ENCODE results near the gene TRIM46.

TRIM46 gene, protein sequence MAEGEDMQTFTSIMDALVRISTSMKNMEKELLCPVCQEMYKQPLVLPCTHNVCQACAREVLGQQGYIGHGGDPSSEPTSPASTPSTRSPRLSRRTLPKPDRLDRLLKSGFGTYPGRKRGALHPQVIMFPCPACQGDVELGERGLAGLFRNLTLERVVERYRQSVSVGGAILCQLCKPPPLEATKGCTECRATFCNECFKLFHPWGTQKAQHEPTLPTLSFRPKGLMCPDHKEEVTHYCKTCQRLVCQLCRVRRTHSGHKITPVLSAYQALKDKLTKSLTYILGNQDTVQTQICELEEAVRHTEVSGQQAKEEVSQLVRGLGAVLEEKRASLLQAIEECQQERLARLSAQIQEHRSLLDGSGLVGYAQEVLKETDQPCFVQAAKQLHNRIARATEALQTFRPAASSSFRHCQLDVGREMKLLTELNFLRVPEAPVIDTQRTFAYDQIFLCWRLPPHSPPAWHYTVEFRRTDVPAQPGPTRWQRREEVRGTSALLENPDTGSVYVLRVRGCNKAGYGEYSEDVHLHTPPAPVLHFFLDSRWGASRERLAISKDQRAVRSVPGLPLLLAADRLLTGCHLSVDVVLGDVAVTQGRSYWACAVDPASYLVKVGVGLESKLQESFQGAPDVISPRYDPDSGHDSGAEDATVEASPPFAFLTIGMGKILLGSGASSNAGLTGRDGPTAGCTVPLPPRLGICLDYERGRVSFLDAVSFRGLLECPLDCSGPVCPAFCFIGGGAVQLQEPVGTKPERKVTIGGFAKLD

DNA sequence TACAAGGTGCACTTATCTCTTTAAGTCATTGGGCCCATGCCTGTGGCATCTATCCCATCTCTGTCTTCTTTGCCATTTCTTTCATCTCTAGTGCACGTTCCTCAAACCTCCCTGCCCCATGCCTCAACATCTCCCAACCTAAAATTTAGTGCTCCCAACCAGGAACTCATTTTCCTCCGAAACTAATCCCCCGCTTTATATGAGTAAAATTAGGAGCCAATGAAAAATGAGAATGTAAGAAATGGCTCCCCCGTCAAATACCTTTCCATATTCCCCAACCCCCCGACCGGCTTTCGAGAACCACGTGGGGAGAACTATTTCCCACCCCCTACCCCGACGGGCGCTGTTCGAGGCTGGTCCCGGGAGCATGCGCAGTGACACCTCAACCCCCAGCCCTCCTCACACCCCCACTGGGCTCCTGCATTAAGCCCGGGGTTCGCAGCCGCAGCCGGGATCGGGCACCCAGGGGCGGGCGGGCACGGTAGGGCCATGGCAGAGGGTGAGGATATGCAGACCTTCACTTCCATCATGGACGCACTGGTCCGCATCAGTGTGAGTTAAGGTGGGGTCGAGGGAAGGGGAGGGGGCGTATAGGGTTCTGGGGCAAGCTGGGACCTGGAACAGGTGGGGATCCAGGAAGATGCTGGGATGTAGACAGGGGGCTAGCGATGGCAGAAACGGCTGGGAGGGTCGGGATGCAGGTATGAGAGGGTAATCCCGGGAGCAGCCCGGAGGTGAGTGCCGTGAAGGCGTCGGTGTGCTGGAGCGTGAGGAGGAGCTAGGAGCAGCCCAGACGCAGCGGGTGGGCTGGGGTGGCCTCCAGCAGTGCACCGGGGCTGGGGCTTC is at the start of gene TRIM46:
TSS of gene TRIM46 (plus strand) at position 372 of the 846 bp plus-strand sequence. CDS start at position 490, 118 bp downstream.
- peak; percentile 42 to 82 for DNase-seq

- DNase-seq: no peak
Measured at GRCh38 chr1:155124503-155125463, 48.9 kb upstream of the TRIM46 start.

DNA sequence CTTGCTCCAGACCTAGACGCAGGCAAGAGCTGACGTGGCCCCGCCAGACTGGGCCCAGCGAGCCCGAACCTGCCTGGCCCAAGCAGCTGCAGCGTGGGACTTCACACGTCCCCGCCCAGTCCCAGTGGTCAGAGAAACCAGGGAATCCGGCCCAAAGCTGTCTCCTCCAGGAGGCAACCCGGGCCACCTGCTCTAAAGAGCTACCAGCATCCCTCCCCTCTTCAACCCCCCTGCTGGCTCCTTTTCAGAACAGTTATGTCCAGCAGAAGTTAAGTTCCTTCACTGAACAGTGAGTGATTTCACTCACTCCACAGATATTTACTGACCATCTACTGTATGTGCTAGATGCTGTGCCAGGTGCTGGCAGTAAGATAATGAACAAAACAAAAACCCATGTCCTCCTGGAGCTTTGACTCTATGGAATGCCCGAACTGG is 48.1 kb upstream of the TRIM46 start:
- DNase-seq: no peak

- DNase-seq: peak; percentile 68 to 79
Measured at GRCh38 chr1:155125946-155126555, 47.6 kb upstream of the TRIM46 start.

- DNase-seq: peak; percentile 62 to 78
Measured at GRCh38 chr1:155126556-155127104, 47.0 kb upstream of the TRIM46 start.

GRCh38 chr1:155127105-155127966 is 46.3 kb upstream of the TRIM46 start, which contains the start of gene EFNA1:
Gene EFNA1 (plus strand): TSS chr1:155127876. CDS start chr1:155127978, 102 bp downstream.
- peak; percentile 88 to 95 for DNase-seq

DNA sequence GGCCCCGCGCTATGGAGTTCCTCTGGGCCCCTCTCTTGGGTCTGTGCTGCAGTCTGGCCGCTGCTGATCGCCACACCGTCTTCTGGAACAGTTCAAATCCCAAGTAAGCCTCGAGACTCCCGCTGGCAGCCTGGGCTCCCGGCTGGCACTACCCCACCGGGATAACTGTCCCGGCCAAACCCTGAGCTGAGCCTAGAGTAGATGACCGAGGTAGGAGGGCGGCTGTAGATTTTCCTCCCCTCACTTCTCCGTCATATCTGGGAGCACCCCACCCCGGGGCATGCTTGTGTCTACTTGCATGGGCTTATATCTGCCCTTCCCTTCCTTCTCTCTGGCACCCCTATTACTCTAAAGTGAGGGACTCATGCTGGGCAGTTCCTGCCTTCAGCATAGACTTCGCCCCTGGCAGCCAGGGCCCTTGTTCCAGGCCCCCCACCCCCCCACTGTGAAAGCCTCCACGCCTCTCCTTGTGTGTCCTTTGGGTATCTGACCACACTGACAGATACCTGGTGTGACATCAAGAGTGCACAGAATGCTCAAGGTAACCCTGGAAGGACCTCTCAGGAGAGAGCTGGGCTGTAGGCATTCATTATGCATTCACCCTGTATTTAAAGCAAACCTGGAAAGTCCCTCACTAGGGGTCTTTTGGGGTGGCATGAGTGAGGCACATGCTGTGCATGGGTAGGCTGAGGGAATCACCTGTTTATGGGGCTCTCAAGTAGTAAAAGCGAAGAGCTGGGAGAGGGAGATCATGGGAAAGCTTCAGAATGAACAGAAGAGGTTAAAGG is 45.5 kb upstream of the TRIM46 start:
- no peak for DNase-seq

DNA sequence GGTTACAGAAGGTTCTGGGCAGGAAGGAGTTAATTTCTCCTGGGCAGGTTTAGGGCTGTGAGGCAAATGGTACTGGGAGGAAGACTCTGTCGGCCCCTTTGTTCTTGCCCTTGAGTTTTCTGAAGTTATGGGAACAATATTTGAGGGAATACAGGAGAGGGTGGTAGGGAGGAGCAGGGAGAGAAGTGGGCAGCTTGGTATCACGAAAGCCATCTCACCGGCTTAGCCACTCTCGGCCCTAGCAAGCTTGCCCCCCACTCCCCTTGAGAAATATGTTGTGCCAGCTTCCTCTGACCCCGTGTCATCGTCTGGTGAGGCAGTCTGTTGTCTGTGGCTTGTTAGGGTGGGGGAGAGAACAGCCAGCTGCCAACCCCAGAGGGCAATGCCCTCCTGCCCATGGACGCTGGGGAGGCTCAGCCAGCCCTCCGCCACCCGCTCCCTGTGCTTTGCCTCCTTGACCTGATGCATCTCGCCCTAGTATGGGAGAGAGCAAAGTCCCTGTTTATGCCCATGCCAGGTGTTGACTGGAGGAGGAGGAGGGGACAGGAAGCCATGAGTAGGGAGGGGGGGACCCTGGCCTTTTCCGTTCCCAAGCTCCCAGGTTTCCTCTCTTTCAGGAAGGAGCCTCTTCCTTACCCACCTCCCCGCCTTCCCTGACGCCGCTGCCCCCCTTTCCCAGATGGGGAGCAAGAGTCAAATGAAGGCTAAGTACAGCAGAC is 44.7 kb upstream of the TRIM46 start:
- DNase-seq: peak; percentile 23 to 31

- no peak for DNase-seq
Measured at GRCh38 chr1:155130272-155131006, 43.2 kb upstream of the TRIM46 start.

GRCh38 chr1:155131285-155131684 is 42.4 kb upstream of the TRIM46 start:
- DNase-seq: no peak

DNA sequence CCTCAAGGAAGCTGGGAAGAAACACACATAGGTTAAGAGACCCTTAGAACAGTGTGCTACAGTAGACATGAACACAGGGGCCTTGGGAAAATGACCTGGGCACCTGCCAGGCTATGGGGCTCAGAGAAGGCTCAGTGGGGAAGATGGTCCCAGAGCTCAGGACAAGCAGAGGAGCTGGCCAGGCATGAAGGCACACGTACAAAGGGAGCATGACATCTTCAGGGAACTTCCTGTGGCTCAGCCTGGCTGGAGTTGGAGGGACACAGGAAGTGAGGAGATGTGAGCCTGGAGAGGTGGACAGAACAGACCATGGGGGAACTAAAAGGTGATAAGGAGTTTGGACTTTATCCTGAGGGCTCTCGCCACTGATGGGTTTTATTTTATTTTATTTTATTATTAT is 41.8 kb upstream of the TRIM46 start:
- DNase-seq: no peak

GRCh38 chr1:155133799-155134281 is 39.8 kb upstream of the TRIM46 start:
- no peak for DNase-seq

DNA sequence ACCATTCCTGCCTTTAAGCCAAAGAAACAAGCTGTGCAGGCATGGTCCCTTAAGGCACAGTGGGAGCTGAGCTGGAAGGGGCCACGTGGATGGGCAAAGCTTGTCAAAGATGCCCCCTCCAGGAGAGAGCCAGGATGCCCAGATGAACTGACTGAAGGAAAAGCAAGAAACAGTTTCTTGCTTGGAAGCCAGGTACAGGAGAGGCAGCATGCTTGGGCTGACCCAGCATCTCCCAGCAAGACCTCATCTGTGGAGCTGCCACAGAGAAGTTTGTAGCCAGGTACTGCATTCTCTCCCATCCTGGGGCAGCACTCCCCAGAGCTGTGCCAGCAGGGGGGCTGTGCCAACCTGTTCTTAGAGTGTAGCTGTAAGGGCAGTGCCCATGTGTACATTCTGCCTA is 39.3 kb upstream of the TRIM46 start:
- DNase-seq: no peak

DNA sequence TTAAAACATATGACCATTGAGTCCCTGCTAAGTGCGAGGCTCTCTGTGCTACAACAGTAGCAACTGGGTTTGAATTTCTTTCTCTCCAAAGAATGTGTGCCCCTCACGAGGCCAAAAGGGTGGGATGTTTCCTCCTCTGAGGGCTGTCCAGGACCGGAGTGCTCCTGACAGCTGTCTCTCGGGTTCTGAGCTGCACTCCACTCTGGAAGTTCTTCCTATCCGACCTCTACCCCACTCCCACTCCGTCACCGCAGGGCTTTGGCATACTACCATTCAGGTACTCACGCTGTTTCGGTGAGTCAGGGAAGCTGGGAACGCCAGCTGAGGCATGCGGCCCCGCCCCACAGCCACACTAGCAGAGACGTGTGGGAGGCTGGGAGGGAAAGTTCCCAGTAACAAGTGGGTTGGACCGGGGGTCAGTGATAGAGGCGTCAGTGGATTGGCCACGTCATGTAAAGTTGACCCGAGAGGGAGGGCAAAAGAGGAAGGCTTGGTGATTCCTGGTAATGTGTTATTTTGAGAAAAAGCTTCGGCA is 38.7 kb upstream of the TRIM46 start:
- DNase-seq: peak; percentile 28 to 31

DNA sequence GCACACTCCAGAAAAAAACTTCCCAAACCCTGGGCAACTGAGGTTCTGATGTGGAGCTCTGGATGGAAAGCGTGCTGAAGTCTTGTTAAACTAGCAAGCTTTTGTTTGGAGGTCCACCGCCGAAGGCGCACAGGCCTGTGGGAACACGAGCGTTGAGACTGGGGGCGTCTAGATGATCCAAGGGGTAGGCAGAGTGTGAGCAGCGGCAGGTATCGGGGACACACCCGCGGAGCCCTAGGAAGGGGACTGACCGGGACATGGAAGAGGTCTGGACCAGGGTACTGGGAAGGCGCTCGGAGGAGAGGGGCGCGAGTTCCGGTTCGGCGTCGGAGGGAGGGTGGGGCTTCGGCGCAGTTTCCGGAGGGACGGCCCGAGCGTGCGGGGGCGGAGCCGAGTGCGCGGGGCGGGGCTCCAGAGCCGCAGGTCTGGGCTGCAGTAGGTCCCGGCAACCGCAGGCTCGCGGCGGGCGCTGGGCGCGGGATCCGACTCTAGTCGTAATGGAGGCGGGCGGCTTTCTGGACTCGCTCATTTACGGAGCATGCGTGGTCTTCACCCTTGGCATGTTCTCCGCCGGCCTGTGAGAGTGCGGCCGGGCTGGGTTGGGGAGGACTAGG is 38.1 kb upstream of the TRIM46 start, which contains the start of gene SLC50A1:
TSS of gene SLC50A1 (plus strand) at position 438 of the 614 bp plus-strand sequence. CDS start at position 498, 60 bp downstream.
- DNase-seq: peak; percentile 77 to 90

DNA sequence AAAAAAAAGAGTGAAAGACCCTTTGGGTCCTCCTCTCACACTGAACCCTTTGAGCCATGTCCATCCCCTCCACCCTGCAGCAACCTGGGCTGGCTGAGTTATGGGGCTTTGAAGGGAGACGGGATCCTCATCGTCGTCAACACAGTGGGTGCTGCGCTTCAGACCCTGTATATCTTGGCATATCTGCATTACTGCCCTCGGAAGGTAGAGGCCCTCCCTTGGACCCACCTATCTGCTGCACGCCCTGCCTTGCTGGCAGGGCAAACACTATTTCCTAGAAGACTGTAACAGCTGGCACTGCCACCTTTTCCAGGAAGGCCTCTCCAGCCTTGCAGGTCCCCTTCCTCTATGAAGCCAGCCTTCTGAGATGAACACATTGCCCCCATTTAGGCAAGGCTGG is 36.9 kb upstream of the TRIM46 start:
- DNase-seq: no peak
